MM.1S (cell line): ENCODE measurements around the gene GGTA1.
"Not testable (repeated sequence)": the region's sequence is repeated elsewhere in the genome, so short reads cannot be mapped to it uniquely, and the experiment has no call there.

Experiments used
- DNase-seq: peaks from one replicate; pipeline ENCODE4 v3.0.0-alpha.2; 2015
- H2AFZ ChIP-seq: fragments of 300-600 bp; sonication (generic); 2 replicates; pipeline ENCODE4 v1.6.0; 2016; ENCODE audit warnings: antibody characterized with exemption, low read length
- H3F3A ChIP-seq: fragments of 300-600 bp; sonication (generic); 2 replicates; pipeline ENCODE4 v1.6.1; 2016; ENCODE audit warnings: mild to moderate bottlenecking, antibody characterized with exemption, low read length, moderate library complexity, mixed read lengths; ENCODE audit not compliant: insufficient read depth
- H3K27ac ChIP-seq: fragments of 300-600 bp; sonication (generic); 2 replicates; pipeline ENCODE4 v1.5.1; 2016; ENCODE audit warnings: mild to moderate bottlenecking, low read length
- H3K27me3 ChIP-seq: fragments of 300-600 bp; sonication (generic); replicated peaks from 2 replicates; pipeline ENCODE4 v1.6.0; 2016; ENCODE audit warnings: low read length; ENCODE audit not compliant: insufficient read depth
- H3K36me3 ChIP-seq: fragments of 300-600 bp; sonication (generic); replicated peaks from 2 replicates; pipeline ENCODE4 v1.6.1; 2016; ENCODE audit warnings: mild to moderate bottlenecking, low read length, mixed read lengths; ENCODE audit not compliant: insufficient read depth
- H3K4me1 ChIP-seq: fragments of 300-600 bp; sonication (generic); 2 replicates; pipeline ENCODE4 v1.6.1; 2016; ENCODE audit warnings: low read length, mixed read lengths
- H3K4me2 ChIP-seq: fragments of 300-600 bp; sonication (generic); 2 replicates; pipeline ENCODE4 v1.6.0; 2016; ENCODE audit warnings: low read depth, low read length
- H3K4me3 ChIP-seq: fragments of 300-600 bp; sonication (generic); 2 replicates; pipeline ENCODE4 v1.5.1; 2016; ENCODE audit warnings: low read length, mixed read lengths
- H3K79me2 ChIP-seq: fragments of 300-600 bp; sonication (generic); 2 replicates; pipeline ENCODE4 v1.6.1; 2016; ENCODE audit warnings: mixed run types, low read length, mixed read lengths
- H3K9ac ChIP-seq: fragments of 300-600 bp; sonication (generic); 2 replicates; pipeline ENCODE4 v1.6.1; 2016; ENCODE audit warnings: low read length, mixed read lengths
- H3K9me2 ChIP-seq: fragments of 300-600 bp; sonication (generic); replicated peaks from 2 replicates; pipeline ENCODE4 v1.6.1; 2016; ENCODE audit warnings: mild to moderate bottlenecking, low read length, mixed read lengths; ENCODE audit not compliant: insufficient read depth
- H3K9me3 ChIP-seq: fragments of 300-600 bp; sonication (generic); replicated peaks from 2 replicates; pipeline ENCODE4 v1.6.1; 2016; ENCODE audit warnings: mild to moderate bottlenecking, low read length, mixed read lengths; ENCODE audit not compliant: insufficient read depth
- H4K20me1 ChIP-seq: fragments of 300-600 bp; sonication (generic); 2 replicates; pipeline ENCODE4 v1.6.1; 2016; ENCODE audit warnings: mild to moderate bottlenecking, low read length, moderate library complexity, mixed read lengths; ENCODE audit not compliant: insufficient read depth
- CTCF ChIP-seq: fragments of 300-600 bp; sonication (generic); IDR thresholded peaks from 2 replicates; pipeline ENCODE4 v1.5.1; 2016; ENCODE audit warnings: antibody characterized with exemption, low read length, mixed read lengths
- EZH2 ChIP-seq: fragments of 300-600 bp; sonication (generic); optimal IDR thresholded peaks from 2 replicates; pipeline ENCODE3; 2017; ENCODE audit warnings: low read depth, mild to moderate bottlenecking, antibody characterized with exemption, low read length, mixed read lengths
- EZH2phosphoT487 ChIP-seq: fragments of 300-600 bp; sonication (generic); IDR thresholded peaks from 2 replicates; pipeline ENCODE4 v1.6.1; 2018; ENCODE audit warnings: antibody characterized with exemption, low read length

GGTA1 gene

DNA sequence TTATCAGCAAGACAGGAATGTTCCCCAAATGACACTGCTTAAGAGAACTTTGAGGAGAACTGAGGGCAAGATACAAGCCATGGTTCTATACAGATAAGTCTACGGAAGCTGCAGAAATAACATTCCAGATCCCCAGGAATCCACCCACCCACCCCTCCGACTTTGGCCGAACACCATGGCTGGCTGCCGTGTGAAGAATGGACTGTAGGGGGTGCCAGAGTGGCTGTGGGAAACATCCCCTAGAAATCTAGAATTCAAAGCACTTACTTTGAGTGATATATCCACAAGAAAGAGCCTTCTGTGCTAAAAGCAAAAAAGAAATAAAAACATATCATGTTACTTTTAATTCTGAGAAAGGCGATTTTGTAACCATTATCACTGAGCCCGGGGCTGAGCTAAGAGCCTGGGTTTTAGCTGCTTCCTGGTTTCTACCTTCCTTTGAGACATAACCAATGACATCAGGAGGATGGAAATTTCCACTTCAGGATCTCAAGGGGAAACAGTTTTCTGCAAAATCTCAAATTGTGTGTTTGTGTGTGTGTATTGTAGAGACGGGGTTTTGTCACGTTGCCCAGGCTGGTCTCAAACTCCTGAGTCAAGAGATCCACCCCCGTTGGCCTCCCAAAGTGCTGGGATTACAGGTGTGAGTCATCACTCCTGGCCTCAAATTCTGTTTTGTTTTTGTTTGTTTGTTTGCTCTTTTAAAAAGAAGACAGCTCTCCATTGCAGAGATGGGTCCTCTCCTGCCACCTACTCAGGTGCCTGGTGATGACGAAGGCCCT, 36.4 kb downstream of the GGTA1 start:
- no peak overlapping the region for H3K27ac ChIP-seq
- no peaks in the 10 kb centered on the region for H3K9me2 ChIP-seq
- H3K9ac ChIP-seq = no peak overlapping the region
- H4K20me1 ChIP-seq = no peaks in the 10 kb centered on the region
- TF ChIP-seq EZH2phosphoT487 (no peak), CTCF (peak; percentile 49), EZH2 (no peak)
- H3K36me3 ChIP-seq = no peaks in the 10 kb centered on the region
- H3K9me3 ChIP-seq = no peaks in the 10 kb centered on the region
- no peaks in the 10 kb centered on the region for H3F3A ChIP-seq
- no peak for DNase-seq
- no peak overlapping the region for H2AFZ ChIP-seq
- no peak overlapping the region for H3K4me2 ChIP-seq
- H3K4me3 ChIP-seq = no peak overlapping the region
- no peaks in the 10 kb centered on the region for H3K27me3 ChIP-seq
- H3K4me1 ChIP-seq = no peaks in the 10 kb centered on the region
- no peaks in the 10 kb centered on the region for H3K79me2 ChIP-seq

- Histone ChIP-seq H3K4me1 (no peaks in the 10 kb centered on the region), H3K9me3 (no peaks in the 10 kb centered on the region), H3K4me2 (no peak overlapping the region), H2AFZ (no peak overlapping the region), H3K4me3 (no peak overlapping the region), H3K9me2 (no peaks in the 10 kb centered on the region), H3K27ac (no peak overlapping the region), H3K79me2 (no peaks in the 10 kb centered on the region), H3F3A (no peaks in the 10 kb centered on the region), H4K20me1 (no peaks in the 10 kb centered on the region), H3K9ac (no peak overlapping the region), H3K27me3 (no peaks in the 10 kb centered on the region), H3K36me3 (no peaks in the 10 kb centered on the region)
- no peak for DNase-seq
- TF ChIP-seq EZH2phosphoT487 (no peak), EZH2 (no peak), CTCF (no peak)
Measured at GRCh38 chr9:121459513-121459912, 40.1 kb downstream of the GGTA1 start.

- not testable (repeated sequence) for H3K9me2 ChIP-seq, H3K9ac ChIP-seq, H3K4me2 ChIP-seq, H2AFZ ChIP-seq, H3K36me3 ChIP-seq, H4K20me1 ChIP-seq, DNase-seq, H3K4me3 ChIP-seq, H3F3A ChIP-seq, H3K9me3 ChIP-seq, H3K27ac ChIP-seq, H3K79me2 ChIP-seq, H3K4me1 ChIP-seq, H3K27me3 ChIP-seq
Measured at GRCh38 chr9:121458449-121458848, 41.2 kb downstream of the GGTA1 start.

DNA sequence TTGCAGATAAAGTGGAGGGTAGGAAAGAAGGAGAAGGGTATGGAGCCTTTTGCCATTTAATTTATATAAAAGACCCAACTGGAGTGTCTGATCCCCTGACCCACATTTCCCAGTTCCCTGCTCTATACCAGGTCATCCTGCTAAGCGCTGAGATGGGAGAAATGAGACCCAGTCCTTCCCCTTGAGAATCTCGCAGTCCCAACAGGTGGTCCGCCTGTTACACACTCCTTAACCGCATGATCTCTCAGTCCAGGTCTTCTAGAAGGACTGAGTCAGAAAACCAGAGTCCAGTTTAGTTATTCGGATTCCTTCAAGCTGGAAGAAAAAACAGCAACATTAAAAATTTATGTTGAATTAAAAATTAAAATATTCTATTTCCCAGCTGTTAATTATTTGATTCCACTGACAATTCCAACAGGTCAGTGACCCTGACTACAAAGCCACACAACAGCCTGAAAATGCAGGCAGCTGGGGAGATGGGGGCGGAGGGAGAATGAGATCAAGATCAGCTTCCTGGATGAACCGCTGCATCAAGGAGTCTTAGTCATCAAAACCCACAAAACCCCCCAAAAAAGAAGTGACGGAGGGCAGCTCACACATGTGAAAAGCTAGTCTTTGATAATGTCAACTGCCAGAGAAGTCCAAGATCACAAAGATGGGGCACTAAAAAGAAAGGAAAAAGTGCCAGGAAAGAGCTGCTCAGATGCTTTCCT, 44.0 kb downstream of the GGTA1 start:
- no peaks in the 10 kb centered on the region for H3K36me3 ChIP-seq
- no peaks in the 10 kb centered on the region for H3K79me2 ChIP-seq
- no peaks in the 10 kb centered on the region for H3F3A ChIP-seq
- DNase-seq = no peak
- no peaks in the 10 kb centered on the region for H3K9me3 ChIP-seq
- H4K20me1 ChIP-seq = no peaks in the 10 kb centered on the region
- no peaks in the 10 kb centered on the region for H3K9me2 ChIP-seq
- H3K27ac ChIP-seq = no peak overlapping the region
- H3K9ac ChIP-seq = no peak overlapping the region
- H3K27me3 ChIP-seq = no peaks in the 10 kb centered on the region
- no peaks in the 10 kb centered on the region for H3K4me1 ChIP-seq
- no peak overlapping the region for H2AFZ ChIP-seq
- H3K4me2 ChIP-seq = no peak overlapping the region
- TF ChIP-seq CTCF = no peak
- no peak for TF ChIP-seq EZH2
- TF ChIP-seq EZH2phosphoT487 = no peak
- no peak overlapping the region for H3K4me3 ChIP-seq
